ENCODE measurements around the gene SRP68.

DNA sequence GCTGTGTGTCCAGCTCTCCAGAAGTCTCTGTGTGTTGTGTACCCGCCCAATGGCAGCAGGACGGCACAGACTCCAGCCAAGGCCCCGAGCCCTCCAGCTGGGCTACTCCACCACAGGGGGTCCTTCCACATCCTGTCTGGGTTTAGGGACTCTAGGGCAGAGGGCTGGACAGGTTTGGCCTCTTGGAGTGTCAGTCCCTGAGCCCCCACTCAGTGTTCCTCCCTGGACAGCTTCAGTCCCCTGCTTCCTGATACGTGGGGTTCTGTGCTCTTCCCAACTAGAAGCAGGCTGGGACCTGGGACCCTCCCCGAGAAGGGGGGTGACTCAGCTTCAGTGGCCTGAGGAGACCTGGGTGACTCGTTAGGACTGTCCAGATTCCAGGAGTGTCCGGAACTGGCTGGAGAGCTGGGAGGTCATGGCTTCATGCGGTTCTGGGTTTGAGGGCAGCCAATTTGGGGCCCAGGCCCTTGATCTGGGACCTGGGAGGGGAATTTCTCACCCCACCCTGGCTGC, 67.5 kb downstream of the SRP68 start:
- TF ChIP-seq CTCF (IDR thresholded peaks at IDR 0.05; ENCODE audit: low read length) (no peak), EZH2 (optimal IDR thresholded peaks at IDR 0.05; ENCODE audit: low read depth, low read length) (no peak)

All from MM.1S (cell line).